ENCODE results near the gene CMBL. TPM values are rescaled to one million over a fixed set of nuclear protein-coding genes. Genes with fewer than 3 reads are reported as not detected.
"Not testable (repeated sequence)": the region's sequence is repeated elsewhere in the genome, so short reads cannot be mapped to it uniquely, and the experiment has no call there.

CMBL gene
- polyA plus RNA-seq, 2 donors: 1.9 to 2.8 TPM

- Histone ChIP-seq H3K27me3 (ENCODE audit: control insufficient read depth in 1 of 2, insufficient read depth in 2 of 2, low read length in 2 of 2) (no peaks in the 10 kb centered on the region), H3K4me3 (ENCODE audit: low read depth in 1 of 2, low read length in 2 of 2) (no peak overlapping the region), H3K4me1 (ENCODE audit: control insufficient read depth in 2 of 2, insufficient read depth in 2 of 2, low read length in 1 of 2) (peaks cover 0 to 4% of the 10 kb centered on the region in 2 donors), H3K27ac (ENCODE audit: low read depth in 2 of 2, low read length in 1 of 2) (no peak overlapping the region), H3K9me3 (ENCODE audit: control insufficient read depth in 2 of 2, insufficient read depth in 1 of 2, low read depth in 1 of 2, low read length in 1 of 2) (no peaks in the 10 kb centered on the region), H3K36me3 (ENCODE audit: control insufficient read depth in 2 of 2, insufficient read depth in 2 of 2, low read length in 1 of 2) (no peaks in the 10 kb centered on the region)
- WGBS, 2 donors: 89 to 96% methylated on average over 2 of the region's 2 CpGs
Observed at GRCh38 chr5:10348258-10348657, 40.6 kb upstream of the CMBL start.

- not testable (repeated sequence) for H3K4me1 ChIP-seq (ENCODE audit: control insufficient read depth in 2 of 2, insufficient read depth in 2 of 2, low read length in 1 of 2); H3K9me3 ChIP-seq (ENCODE audit: control insufficient read depth in 2 of 2, insufficient read depth in 1 of 2, low read depth in 1 of 2, low read length in 1 of 2); H3K4me3 ChIP-seq (ENCODE audit: low read depth in 1 of 2, low read length in 2 of 2); H3K27ac ChIP-seq (ENCODE audit: low read depth in 2 of 2, low read length in 1 of 2); H3K27me3 ChIP-seq (ENCODE audit: control insufficient read depth in 1 of 2, insufficient read depth in 2 of 2, low read length in 2 of 2); H3K36me3 ChIP-seq (ENCODE audit: control insufficient read depth in 2 of 2, insufficient read depth in 2 of 2, low read length in 1 of 2)
- 96 to 98% methylated on average over 5 of the region's 5 CpGs for WGBS, 2 donors
Observed at GRCh38 chr5:10344461-10345106, 36.9 kb upstream of the CMBL start.

GRCh38 chr5:10343486-10343885, 35.8 kb upstream of the CMBL start:
- peaks cover 0 to 3% of the 10 kb centered on the region in 2 donors for H3K9me3 ChIP-seq (ENCODE audit: control insufficient read depth in 2 of 2, insufficient read depth in 1 of 2, low read depth in 1 of 2, low read length in 1 of 2)
- WGBS, 2 donors: 61 to 75% methylated on average over 4 of the region's 4 CpGs
- H3K27me3 ChIP-seq (ENCODE audit: control insufficient read depth in 1 of 2, insufficient read depth in 2 of 2, low read length in 2 of 2): no peaks in the 10 kb centered on the region
- no peaks in the 10 kb centered on the region for H3K36me3 ChIP-seq (ENCODE audit: control insufficient read depth in 2 of 2, insufficient read depth in 2 of 2, low read length in 1 of 2)
- no peak overlapping the region for H3K4me3 ChIP-seq (ENCODE audit: low read depth in 1 of 2, low read length in 2 of 2)
- peak overlapping the region in 1 of 2 donors; percentile 49 for H3K27ac ChIP-seq (ENCODE audit: low read depth in 2 of 2, low read length in 1 of 2)
- H3K4me1 ChIP-seq (ENCODE audit: control insufficient read depth in 2 of 2, insufficient read depth in 2 of 2, low read length in 1 of 2): no peaks in the 10 kb centered on the region

- H3K27me3 ChIP-seq (ENCODE audit: control insufficient read depth in 1 of 2, insufficient read depth in 2 of 2, low read length in 2 of 2): no peaks in the 10 kb centered on the region
- H3K4me1 ChIP-seq (ENCODE audit: control insufficient read depth in 2 of 2, insufficient read depth in 2 of 2, low read length in 1 of 2): no peaks in the 10 kb centered on the region
- H3K4me3 ChIP-seq (ENCODE audit: low read depth in 1 of 2, low read length in 2 of 2): no peak overlapping the region
- peaks cover 0 to 3% of the 10 kb centered on the region in 2 donors for H3K9me3 ChIP-seq (ENCODE audit: control insufficient read depth in 2 of 2, insufficient read depth in 1 of 2, low read depth in 1 of 2, low read length in 1 of 2)
- no peak overlapping the region for H3K27ac ChIP-seq (ENCODE audit: low read depth in 2 of 2, low read length in 1 of 2)
- no peaks in the 10 kb centered on the region for H3K36me3 ChIP-seq (ENCODE audit: control insufficient read depth in 2 of 2, insufficient read depth in 2 of 2, low read length in 1 of 2)
- WGBS, 2 donors: 85 to 89% methylated on average over 3 of the region's 3 CpGs
Observed at GRCh38 chr5:10339958-10340357, 32.3 kb upstream of the CMBL start.

GRCh38 chr5:10339058-10339811, 31.5 kb upstream of the CMBL start:
- Histone ChIP-seq H3K36me3 (ENCODE audit: control insufficient read depth in 2 of 2, insufficient read depth in 2 of 2, low read length in 1 of 2) (no peaks in the 10 kb centered on the region), H3K9me3 (ENCODE audit: control insufficient read depth in 2 of 2, insufficient read depth in 1 of 2, low read depth in 1 of 2, low read length in 1 of 2) (peaks cover 0 to 3% of the 10 kb centered on the region in 2 donors), H3K4me3 (ENCODE audit: low read depth in 1 of 2, low read length in 2 of 2) (no peak overlapping the region), H3K27me3 (ENCODE audit: control insufficient read depth in 1 of 2, insufficient read depth in 2 of 2, low read length in 2 of 2) (no peaks in the 10 kb centered on the region), H3K4me1 (ENCODE audit: control insufficient read depth in 2 of 2, insufficient read depth in 2 of 2, low read length in 1 of 2) (no peaks in the 10 kb centered on the region), H3K27ac (ENCODE audit: low read depth in 2 of 2, low read length in 1 of 2) (no peak overlapping the region)
- WGBS, 2 donors: 73% methylated on average over 19 of the region's 19 CpGs

GRCh38 chr5:10338686-10339057, 31.0 kb upstream of the CMBL start:
- 94 to 98% methylated on average over 2 of the region's 2 CpGs for WGBS, 2 donors
- Histone ChIP-seq H3K4me3 (ENCODE audit: low read depth in 1 of 2, low read length in 2 of 2) (no peak overlapping the region), H3K27me3 (ENCODE audit: control insufficient read depth in 1 of 2, insufficient read depth in 2 of 2, low read length in 2 of 2) (no peaks in the 10 kb centered on the region), H3K36me3 (ENCODE audit: control insufficient read depth in 2 of 2, insufficient read depth in 2 of 2, low read length in 1 of 2) (no peaks in the 10 kb centered on the region), H3K9me3 (ENCODE audit: control insufficient read depth in 2 of 2, insufficient read depth in 1 of 2, low read depth in 1 of 2, low read length in 1 of 2) (peaks cover 0 to 3% of the 10 kb centered on the region in 2 donors), H3K27ac (ENCODE audit: low read depth in 2 of 2, low read length in 1 of 2) (no peak overlapping the region), H3K4me1 (ENCODE audit: control insufficient read depth in 2 of 2, insufficient read depth in 2 of 2, low read length in 1 of 2) (no peaks in the 10 kb centered on the region)

- no peaks in the 10 kb centered on the region for H3K4me1 ChIP-seq (ENCODE audit: control insufficient read depth in 2 of 2, insufficient read depth in 2 of 2, low read length in 1 of 2)
- no peak overlapping the region for H3K27ac ChIP-seq (ENCODE audit: low read depth in 2 of 2, low read length in 1 of 2)
- no peaks in the 10 kb centered on the region for H3K27me3 ChIP-seq (ENCODE audit: control insufficient read depth in 1 of 2, insufficient read depth in 2 of 2, low read length in 2 of 2)
- no peaks in the 10 kb centered on the region for H3K36me3 ChIP-seq (ENCODE audit: control insufficient read depth in 2 of 2, insufficient read depth in 2 of 2, low read length in 1 of 2)
- H3K9me3 ChIP-seq (ENCODE audit: control insufficient read depth in 2 of 2, insufficient read depth in 1 of 2, low read depth in 1 of 2, low read length in 1 of 2): peaks cover 0 to 3% of the 10 kb centered on the region in 2 donors
- no peak overlapping the region for H3K4me3 ChIP-seq (ENCODE audit: low read depth in 1 of 2, low read length in 2 of 2)
- 64 to 69% methylated on average over 4 of the region's 4 CpGs for WGBS, 2 donors
Observed at GRCh38 chr5:10337986-10338385, 30.3 kb upstream of the CMBL start.

GRCh38 chr5:10337107-10337506, 29.4 kb upstream of the CMBL start:
- H3K9me3 ChIP-seq (ENCODE audit: control insufficient read depth in 2 of 2, insufficient read depth in 1 of 2, low read depth in 1 of 2, low read length in 1 of 2): peaks cover 0 to 3% of the 10 kb centered on the region in 2 donors
- WGBS, 2 donors: 83 to 94% methylated on average over 4 of the region's 4 CpGs
- H3K4me3 ChIP-seq (ENCODE audit: low read depth in 1 of 2, low read length in 2 of 2): no peak overlapping the region
- H3K27ac ChIP-seq (ENCODE audit: low read depth in 2 of 2, low read length in 1 of 2): no peak overlapping the region
- H3K36me3 ChIP-seq (ENCODE audit: control insufficient read depth in 2 of 2, insufficient read depth in 2 of 2, low read length in 1 of 2): no peaks in the 10 kb centered on the region
- no peaks in the 10 kb centered on the region for H3K4me1 ChIP-seq (ENCODE audit: control insufficient read depth in 2 of 2, insufficient read depth in 2 of 2, low read length in 1 of 2)
- H3K27me3 ChIP-seq (ENCODE audit: control insufficient read depth in 1 of 2, insufficient read depth in 2 of 2, low read length in 2 of 2): no peaks in the 10 kb centered on the region

GRCh38 chr5:10335711-10336470, 28.2 kb upstream of the CMBL start:
- Histone ChIP-seq H3K4me1 (ENCODE audit: control insufficient read depth in 2 of 2, insufficient read depth in 2 of 2, low read length in 1 of 2) (peaks cover 0 to 6% of the 10 kb centered on the region in 2 donors), H3K9me3 (ENCODE audit: control insufficient read depth in 2 of 2, insufficient read depth in 1 of 2, low read depth in 1 of 2, low read length in 1 of 2) (peaks cover 0 to 3% of the 10 kb centered on the region in 2 donors), H3K27me3 (ENCODE audit: control insufficient read depth in 1 of 2, insufficient read depth in 2 of 2, low read length in 2 of 2) (no peaks in the 10 kb centered on the region), H3K27ac (ENCODE audit: low read depth in 2 of 2, low read length in 1 of 2) (no peak overlapping the region), H3K36me3 (ENCODE audit: control insufficient read depth in 2 of 2, insufficient read depth in 2 of 2, low read length in 1 of 2) (no peaks in the 10 kb centered on the region), H3K4me3 (ENCODE audit: low read depth in 1 of 2, low read length in 2 of 2) (no peak overlapping the region)
- 95% methylated on average over 14 of the region's 14 CpGs for WGBS, 2 donors
